Measurements from ENCODE around the gene CDH23.

Gene CDH23

DNA sequence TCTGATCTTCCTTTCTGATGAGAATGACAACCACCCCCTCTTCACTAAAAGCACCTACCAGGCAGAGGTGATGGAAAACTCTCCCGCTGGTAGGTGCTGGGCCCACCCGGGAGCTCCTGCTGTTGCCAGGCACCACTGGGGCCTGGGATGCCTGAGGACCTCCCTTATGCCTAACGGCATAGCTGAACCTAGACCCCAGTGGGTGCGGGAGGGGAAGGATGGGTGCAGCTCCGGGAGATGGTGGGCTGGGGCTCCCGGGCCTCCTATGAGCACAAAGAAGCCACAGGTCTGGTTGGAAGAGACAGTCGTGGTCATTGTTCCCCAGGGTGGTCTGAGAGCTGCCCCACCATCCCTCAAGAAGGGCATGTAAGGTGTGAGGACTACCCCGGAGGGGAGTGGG, 392.2 kb downstream of the CDH23 start:
- DNase-seq: no peak

DNA sequence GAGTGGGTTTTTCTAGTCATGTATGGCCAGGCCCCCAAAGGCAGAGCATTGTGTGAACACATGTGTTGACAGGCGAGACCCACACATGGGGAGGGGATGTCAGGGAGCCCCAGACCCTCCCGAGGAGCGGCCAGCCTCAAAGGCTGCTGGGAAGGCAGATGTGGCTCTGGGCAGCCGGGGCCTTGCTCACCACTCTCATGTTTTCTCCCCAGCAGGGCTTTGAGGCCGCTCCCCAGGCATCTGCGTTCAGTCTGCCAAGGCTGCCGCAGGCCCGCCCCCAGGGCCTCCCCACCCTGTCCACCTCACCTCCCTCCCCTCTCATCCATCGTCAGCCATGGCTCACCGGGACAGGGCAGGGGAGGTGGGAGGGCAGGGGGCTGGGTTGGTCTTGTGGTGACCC, 393.2 kb downstream of the CDH23 start:
- DNase-seq: no peak

DNA sequence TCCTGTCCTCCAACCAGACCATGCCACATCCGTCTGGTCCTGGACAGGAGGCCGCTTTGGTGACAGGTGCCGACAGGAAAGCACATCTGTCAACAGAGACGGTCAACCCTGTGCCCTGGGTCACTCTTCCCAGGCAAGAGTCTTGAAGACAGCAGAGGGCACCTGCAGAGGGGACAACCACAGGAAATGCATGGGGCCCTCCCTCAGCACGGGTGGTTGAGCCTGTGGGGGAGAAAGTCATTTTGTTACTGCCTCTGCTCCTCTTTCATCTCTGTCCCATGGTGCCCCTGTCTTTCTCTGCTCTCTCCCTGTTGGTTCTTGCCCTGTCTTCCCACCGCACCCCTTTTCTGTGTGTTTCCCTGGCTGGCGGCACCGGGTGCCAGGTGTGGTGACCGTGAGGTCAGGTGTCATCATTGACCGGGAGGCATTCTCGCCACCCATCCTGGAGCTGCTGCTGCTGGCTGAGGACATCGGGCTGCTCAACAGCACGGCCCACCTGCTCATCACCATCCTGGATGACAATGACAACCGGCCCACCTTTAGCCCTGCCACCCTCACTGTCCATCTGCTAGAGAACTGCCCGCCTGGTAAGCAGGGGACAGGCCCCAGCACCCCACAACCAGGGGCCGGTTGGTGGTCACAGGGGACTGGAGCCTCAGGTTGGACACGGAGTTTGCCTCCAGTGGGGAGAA, 394.2 kb downstream of the CDH23 start:
- DNase-seq: no peak

- no peak for DNase-seq
Measured at GRCh38 chr10:71795248-71795647, 398.5 kb downstream of the CDH23 start.

- no peak for DNase-seq
Measured at GRCh38 chr10:71796749-71797405, 400.2 kb downstream of the CDH23 start.

DNA sequence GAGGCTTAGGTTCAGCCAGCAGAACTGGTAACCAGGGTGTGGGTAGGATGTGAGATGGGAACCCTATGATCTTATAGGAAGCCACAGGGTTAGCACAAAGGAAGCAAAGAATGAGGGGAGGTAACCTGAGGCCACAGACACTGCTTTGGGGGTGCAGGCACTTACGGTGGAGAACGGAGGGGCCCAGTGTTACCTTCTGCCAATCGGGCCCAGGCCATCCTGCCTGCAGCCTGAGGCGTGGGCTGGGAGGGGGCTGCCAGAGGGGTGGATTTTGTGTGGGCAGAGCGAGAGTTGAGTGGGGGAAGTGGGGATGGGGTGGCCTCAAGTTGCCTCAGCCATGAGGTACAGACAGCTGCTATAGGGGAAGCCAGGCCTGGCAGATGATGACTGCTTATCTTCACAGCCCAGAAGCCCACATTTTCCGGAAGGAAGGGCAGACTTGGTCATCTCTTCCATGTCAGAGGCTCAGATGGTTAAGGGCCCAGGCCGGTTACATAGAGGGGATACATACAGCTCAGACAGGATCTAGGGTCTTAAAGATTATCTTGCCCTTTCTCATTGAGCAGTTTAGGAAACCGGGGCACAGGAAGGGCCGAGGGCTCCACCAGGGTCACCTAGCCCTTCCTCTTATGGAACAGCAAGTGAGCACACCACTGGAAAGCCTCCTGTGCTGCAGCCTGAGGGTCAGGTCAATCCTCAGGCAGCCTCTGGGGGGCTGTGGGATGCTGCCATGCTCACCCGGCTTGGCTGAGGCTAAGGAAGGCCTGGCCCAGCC, 401.0 kb downstream of the CDH23 start:
- no peak for DNase-seq

DNA sequence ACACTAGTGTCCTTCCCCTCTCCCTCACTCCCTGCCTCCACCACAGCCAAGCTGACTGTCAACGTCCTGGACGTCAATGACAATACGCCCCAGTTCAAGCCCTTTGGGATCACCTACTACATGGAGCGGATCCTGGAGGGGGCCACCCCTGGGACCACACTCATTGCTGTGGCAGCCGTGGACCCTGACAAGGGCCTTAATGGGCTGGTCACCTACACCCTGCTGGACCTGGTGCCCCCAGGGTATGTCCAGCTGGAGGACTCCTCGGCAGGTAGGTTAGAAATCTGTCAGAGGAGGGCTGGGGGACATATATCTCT, 401.5 kb downstream of the CDH23 start:
- DNase-seq: no peak

GRCh38 chr10:71799112-71799511, 402.4 kb downstream of the CDH23 start:
- DNase-seq: no peak

GRCh38 chr10:71799608-71800453, 403.1 kb downstream of the CDH23 start:
- DNase-seq: no peak

DNA sequence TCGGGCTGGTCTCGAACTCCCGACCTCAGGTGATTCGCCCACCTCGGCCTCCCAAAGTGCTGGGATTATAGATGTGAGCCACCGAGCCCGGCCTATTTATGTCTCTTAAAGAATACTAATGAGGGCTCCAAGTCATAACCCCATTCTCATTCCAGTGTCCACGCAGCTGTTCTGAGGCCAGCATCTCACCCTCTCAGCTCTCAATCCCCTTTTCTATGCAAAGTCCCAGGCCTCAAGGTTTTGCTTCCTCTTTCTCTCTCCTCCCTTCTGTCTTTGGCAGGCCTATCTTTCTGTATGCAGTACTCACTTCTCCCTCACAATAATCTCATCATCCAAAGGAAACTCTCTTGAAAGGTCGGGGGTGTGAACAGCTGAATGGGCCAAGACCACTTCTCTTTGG, 404.6 kb downstream of the CDH23 start:
- DNase-seq: no peak

DNA sequence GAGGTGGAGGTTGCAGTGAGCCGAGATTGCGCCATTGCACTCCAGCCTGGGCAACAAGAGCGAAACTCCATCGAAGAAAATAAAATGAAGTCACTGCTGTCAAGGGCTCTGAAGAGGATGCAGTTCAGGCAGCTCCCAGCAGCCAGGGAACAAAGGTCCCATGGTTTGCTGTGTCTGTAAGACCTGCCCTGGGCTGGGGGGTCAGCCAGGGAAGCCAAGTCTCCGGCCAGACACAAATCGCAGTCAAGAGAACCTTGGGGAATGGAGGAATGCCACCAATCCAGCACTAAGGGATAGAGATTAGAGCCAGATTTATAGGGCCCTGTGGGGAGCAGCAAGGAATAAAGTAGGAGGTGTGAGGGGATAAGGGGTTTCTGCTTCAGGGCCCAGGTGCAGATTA, 405.5 kb downstream of the CDH23 start:
- no peak for DNase-seq

DNA sequence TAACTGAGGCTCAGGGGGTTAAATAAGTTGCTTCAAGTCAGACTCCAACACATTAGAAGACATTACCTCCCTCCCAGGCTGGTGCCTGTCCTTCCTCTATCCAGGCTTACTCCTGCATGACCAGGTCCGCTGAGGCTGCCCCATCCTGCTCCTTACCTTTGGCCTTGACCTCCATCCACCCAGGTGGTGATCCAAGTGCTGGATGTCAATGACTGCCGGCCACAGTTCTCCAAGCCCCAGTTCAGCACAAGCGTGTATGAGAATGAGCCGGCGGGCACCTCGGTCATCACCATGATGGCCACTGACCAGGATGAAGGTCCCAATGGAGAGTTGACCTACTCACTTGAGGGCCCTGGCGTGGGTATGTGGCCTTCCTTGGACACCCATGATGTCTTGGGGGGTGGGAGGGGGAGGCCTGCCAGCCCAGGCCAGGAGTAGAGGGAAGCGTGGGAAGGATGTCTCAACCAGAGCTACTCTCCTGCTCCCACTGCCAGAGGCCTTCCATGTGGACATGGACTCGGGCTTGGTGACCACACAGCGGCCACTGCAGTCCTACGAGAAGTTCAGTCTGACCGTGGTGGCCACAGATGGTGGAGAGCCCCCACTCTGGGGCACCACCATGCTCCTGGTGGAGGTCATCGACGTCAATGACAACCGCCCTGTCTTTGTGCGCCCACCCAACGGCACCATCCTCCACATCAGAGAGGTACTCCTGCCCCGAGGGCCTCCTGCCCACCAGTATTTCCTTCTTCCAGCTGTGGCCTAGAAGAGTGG, 406.2 kb downstream of the CDH23 start:
- DNase-seq: peak; percentile 15

DNA sequence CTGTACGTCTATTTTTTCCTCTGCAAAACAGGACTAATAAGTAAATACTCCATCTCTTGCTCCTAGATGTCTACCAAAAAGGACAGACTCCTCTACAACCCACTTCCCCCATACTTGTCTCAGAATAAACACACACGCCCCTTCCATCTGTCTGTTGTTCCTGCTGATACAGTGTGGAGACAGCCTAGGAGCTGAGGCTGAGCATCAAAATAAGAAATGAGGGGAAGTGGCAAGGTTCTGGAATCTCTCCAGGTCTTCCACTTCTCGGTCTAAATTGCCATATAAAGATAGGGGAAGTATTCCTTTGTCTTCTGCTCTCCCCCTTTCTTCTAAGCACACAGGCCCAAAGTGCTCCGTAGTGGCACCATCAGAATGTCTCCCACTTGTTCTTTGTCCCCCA, 407.4 kb downstream of the CDH23 start:
- DNase-seq: peak; percentile 6

DNA sequence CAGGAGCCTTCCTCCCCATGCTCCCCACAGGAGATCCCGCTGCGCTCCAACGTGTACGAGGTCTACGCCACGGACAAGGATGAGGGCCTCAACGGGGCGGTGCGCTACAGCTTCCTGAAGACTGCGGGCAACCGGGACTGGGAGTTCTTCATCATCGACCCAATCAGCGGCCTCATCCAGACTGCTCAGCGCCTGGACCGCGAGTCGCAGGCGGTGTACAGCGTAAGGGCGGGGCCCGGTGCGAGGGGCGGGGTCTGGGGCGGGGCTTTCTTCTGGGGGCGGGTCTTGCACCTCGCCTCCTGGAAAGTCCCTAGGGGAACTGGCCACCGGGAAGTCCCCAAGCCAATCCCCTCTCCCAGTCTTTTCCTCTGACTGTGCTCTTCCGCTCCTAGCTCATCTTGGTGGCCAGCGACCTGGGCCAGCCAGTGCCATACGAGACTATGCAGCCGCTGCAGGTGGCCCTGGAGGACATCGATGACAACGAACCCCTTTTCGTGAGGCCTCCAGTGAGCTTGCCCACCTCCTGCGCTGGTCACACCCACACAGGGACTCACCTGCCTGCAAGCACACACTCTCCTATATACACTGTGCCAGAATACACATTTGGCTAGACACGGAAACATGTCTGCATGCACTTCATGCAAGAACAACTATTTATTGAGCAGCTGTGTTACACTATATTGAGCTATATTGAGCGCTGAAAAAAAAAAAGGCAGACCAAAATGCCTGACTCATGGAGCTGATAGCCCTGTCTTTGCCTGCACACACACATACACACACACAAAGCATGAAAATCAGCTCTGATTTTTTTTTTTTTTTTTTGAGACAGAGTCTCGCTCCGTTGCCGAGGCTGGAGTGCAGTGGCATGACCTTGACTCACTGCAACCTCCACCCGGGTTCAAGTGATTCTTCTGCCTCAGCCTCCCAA, 409.3 kb downstream of the CDH23 start:
- DNase-seq: peak; percentile 5

- DNase-seq: no peak
Measured at GRCh38 chr10:71806704-71807556, 410.2 kb downstream of the CDH23 start.

DNA sequence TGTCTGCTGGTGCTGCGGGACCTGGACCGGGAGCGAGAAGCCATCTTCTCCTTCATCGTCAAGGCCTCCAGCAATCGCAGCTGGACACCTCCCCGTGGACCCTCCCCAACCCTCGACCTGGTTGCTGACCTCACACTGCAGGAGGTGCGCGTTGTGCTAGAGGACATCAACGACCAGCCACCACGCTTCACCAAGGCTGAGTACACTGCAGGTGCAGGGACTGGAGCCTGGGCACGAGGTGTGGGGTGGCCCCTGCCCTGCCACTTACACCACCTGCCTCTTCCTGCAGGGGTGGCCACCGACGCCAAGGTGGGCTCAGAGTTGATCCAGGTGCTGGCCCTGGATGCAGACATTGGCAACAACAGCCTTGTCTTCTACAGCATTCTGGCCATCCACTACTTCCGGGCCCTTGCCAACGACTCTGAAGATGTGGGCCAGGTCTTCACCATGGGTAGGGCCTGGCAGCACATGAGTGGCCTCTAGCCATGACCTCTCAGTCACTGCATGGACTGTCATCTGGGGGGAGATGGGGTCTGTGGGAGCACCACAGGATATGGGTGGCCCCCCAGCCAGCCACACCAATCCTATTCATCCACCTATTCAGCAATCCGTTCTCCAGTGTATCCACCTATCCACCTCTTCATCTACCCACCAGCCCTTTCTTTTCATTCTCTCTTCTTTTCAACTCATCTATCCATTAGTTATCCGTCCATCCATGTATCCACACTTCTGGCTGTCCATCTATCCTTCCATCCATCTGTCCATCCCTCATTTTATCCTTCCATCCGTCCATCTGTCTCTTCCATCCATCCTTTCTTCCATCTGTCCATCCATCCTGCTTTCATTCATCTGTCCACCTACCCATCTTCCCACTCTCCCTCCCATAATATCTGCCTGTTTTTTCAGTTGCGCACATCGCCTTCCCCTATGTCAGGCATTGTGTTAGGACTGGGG, 411.1 kb downstream of the CDH23 start:
- no peak for DNase-seq

- no peak for DNase-seq
Measured at GRCh38 chr10:71809628-71810027, 412.9 kb downstream of the CDH23 start.

DNA sequence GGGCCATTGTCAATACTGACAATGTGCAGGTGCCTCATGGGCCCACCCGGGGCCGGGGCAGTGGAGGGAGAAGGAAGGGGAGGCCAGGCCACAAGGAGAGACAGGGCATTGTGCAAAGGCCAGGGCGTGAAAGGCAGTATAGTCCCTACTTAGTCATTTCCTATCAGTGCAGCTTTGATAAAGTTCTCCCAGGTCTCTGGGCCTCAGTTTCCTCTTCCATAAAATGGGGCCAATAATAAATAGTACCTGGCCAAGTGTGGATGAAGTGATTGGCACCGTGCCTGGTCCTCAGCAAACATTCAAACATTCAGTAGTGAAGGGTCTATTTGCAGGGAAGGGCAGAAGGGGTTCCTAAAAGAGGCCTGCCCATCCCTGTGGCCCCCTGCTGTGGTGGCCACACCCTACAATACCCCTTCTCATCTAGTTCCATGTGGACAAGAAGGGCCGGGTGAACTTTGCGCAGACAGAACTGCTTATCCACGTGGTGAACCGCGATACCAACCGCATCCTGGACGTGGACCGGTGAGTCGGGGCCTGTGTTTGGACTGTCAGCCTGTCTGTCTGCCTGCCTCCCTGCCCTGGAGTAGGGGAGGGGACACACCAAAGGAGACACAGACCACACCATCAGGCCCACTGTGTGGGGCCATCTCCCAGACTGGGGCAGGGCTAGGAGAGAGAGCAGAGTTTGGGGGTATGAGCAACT, 413.5 kb downstream of the CDH23 start:
- DNase-seq: no peak

Measured in right hindlimb (tissue), 1 donor.